ENCODE data around the gene EXOC3L4.

DNA sequence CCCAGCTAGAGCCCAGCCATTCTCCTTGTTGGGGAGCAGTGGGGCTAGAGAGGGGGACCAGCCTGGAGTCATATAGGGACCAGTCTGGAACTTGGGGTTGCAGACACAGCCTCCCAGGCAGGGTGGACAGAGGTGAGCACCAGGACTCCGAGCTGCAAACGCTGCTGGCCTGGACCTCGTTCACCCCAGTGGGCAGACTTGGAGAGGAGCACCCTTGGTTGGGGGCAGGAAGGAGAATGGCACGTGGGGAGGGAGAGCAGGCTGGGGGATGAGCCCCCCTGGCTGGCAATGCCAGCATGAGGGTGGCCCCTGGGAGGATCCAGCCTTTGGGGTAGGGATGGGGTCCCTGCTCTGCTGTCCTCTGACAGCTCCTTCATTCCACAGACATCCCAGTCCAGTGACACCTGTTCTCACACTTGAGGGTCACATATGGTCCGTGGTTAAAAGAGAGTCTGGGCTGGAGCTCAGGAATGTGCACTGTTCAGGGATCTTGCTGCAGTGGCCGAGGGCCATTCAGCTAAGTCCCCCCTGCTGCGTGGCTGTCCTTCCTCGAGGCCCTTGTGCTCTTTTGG lies 7.7 kb upstream of the EXOC3L4 start:
- TF ChIP-seq, protein P1, sequence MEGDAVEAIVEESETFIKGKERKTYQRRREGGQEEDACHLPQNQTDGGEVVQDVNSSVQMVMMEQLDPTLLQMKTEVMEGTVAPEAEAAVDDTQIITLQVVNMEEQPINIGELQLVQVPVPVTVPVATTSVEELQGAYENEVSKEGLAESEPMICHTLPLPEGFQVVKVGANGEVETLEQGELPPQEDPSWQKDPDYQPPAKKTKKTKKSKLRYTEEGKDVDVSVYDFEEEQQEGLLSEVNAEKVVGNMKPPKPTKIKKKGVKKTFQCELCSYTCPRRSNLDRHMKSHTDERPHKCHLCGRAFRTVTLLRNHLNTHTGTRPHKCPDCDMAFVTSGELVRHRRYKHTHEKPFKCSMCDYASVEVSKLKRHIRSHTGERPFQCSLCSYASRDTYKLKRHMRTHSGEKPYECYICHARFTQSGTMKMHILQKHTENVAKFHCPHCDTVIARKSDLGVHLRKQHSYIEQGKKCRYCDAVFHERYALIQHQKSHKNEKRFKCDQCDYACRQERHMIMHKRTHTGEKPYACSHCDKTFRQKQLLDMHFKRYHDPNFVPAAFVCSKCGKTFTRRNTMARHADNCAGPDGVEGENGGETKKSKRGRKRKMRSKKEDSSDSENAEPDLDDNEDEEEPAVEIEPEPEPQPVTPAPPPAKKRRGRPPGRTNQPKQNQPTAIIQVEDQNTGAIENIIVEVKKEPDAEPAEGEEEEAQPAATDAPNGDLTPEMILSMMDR (IDR thresholded peaks at IDR 0.05) = no peak
- TF ChIP-seq EZH2 (IDR thresholded peaks at IDR 0.05) (no peak), EZH2phosphoT487 (IDR thresholded peaks at IDR 0.05) (no peak)
